Activated CD4-positive, alpha-beta T cell treated with anti-CD3 and anti-CD28 coated beads, Interleukin-2, Interleukin-4, amounts not matched to agents 100 ng/mL and 50 ng/mL, durations not matched to agents 16 hours and 8 hours (primary cell): Measurements from ENCODE around the gene SLC12A6.

Experiments
- DNase-seq: peaks from one replicate; pipeline ENCODE4 v3.0.0-alpha.2; 2020; ENCODE audit warnings: low spot score

The SLC12A6 gene

GRCh38 chr15:34259566-34259965 is 78.0 kb downstream of the SLC12A6 start:
- no peak for DNase-seq

GRCh38 chr15:34258151-34258550 is 79.4 kb downstream of the SLC12A6 start:
- DNase-seq, result no peak

- DNase-seq, result no peak
These were observed 85.0 kb downstream of the SLC12A6 start for GRCh38 chr15:34252545-34252944.

- DNase-seq, result no peak
These were observed 89.4 kb downstream of the SLC12A6 start for GRCh38 chr15:34248190-34248589.

GRCh38 chr15:34246276-34246976 is 91.2 kb downstream of the SLC12A6 start:
- DNase-seq, result no peak

- no peak for DNase-seq
These were observed 94.4 kb downstream of the SLC12A6 start for GRCh38 chr15:34243226-34243625.

GRCh38 chr15:34242331-34242710 is 95.3 kb downstream of the SLC12A6 start:
- DNase-seq, result no peak

- DNase-seq, result peak; percentile 44
These were observed 95.9 kb downstream of the SLC12A6 start for GRCh38 chr15:34241376-34242330.

- DNase-seq, result no peak
These were observed 97.0 kb downstream of the SLC12A6 start for GRCh38 chr15:34240537-34240936.

GRCh38 chr15:34239151-34239808 is 98.3 kb downstream of the SLC12A6 start:
- peak; percentile 75 for DNase-seq

- DNase-seq, result no peak
These were observed 104.0 kb downstream of the SLC12A6 start for GRCh38 chr15:34233614-34234013.

GRCh38 chr15:34223904-34224596 is 113.5 kb downstream of the SLC12A6 start:
- DNase-seq, result no peak

GRCh38 chr15:34217587-34218225 is 119.9 kb downstream of the SLC12A6 start:
- peak; percentile 23 for DNase-seq

GRCh38 chr15:34216527-34217270 is 120.9 kb downstream of the SLC12A6 start:
- no peak for DNase-seq

GRCh38 chr15:34214135-34214534 is 123.4 kb downstream of the SLC12A6 start:
- DNase-seq, result no peak

- no peak for DNase-seq
These were observed 123.9 kb downstream of the SLC12A6 start for GRCh38 chr15:34213690-34214089.

- peak; percentile 98 for DNase-seq
These were observed 127.9 kb downstream of the SLC12A6 start, which contains the start of gene KATNBL1 for GRCh38 chr15:34209421-34210282. Gene KATNBL1, minus strand, starts transcription at chr15:34210096. Its CDS starts 46,420 bp downstream, at chr15:34163676.

GRCh38 chr15:34206011-34206410 is 131.6 kb downstream of the SLC12A6 start:
- DNase-seq, result peak; percentile 32

GRCh38 chr15:34203936-34204335 is 133.6 kb downstream of the SLC12A6 start:
- no peak for DNase-seq

GRCh38 chr15:34203305-34203704 is 134.3 kb downstream of the SLC12A6 start:
- no peak for DNase-seq
